ENCODE measurements around the gene MSLN. TPM values are rescaled to one million over a fixed set of nuclear protein-coding genes. Genes with fewer than 3 reads are reported as not detected.

MSLN gene
- total and polyA plus RNA-seq, 2 of the 8 experiments (the other 6 are each of a cell fraction or from before 2014, with no cell fraction given): 0.28 to 0.50 TPM

- no peak overlapping the region for H3K27ac ChIP-seq (ENCODE audit: low read depth, low read length)
- ChIA-PET POLR2A (ENCODE audit: partially characterized antibody) (interaction anchor here (0.9 to 23.0 kb wide), 20 partner anchors 1 to 345 kb away, joined by 3 to 353 read pairs (median 5); partner anchors contain the start of genes ANTKMT, CCDC78, CHTF18 and CIAO3), CTCF (ENCODE audit: partially characterized antibody) (interaction anchor here (0.6 to 33.4 kb wide), 19 partner anchors 8 to 616 kb away, joined by 3 to 977 read pairs (median 4); partner anchors contain the start of genes ANTKMT, CCDC78, CHTF18 and CIAO3)
- DNase-seq (ENCODE audit: low read depth in 1 of 2, low spot score in 2 of 2): no peak
- H3K27me3 ChIP-seq (replicated peaks in 1 of 4; ENCODE audit: control insufficient read depth in 3 of 4, extremely low read depth in 1 of 4, insufficient read depth in 3 of 4, low read length in 3 of 4): peaks cover 0 to 44% (median 26%) of the 10 kb centered on the region in 4 experiments; a peak in 6 of 7 replicates
- H2BK5ac ChIP-seq (ENCODE audit: low read depth, low read length): no peak overlapping the region; the same call in 1 of the 2 replicates
- H4K91ac ChIP-seq (replicated peaks; ENCODE audit: insufficient read length, low read length): no peak overlapping the region
- H3K4me1 ChIP-seq (replicated peaks in 1 of 4; ENCODE audit: control insufficient read depth in 3 of 4, insufficient read depth in 4 of 4, low read length in 3 of 4): peaks cover 0 to 29% (median 19%) of the 10 kb centered on the region in 4 experiments; a peak in 5 of 7 replicates
- H2BK120ac ChIP-seq (replicated peaks; ENCODE audit: low read depth, low read length): no peak overlapping the region
- peak overlapping the region in 1 of 4 experiments; percentile 54; a peak in 2 of 7 replicates for H3K9ac ChIP-seq (replicated peaks in 1 of 4; ENCODE audit: extremely low read depth in 1 of 4, low read depth in 3 of 4, low read length in 3 of 4)
- H3K18ac ChIP-seq (ENCODE audit: extremely low read depth, low read length): peak overlapping the region; percentile 48
- no peak overlapping the region for H2BK20ac ChIP-seq (ENCODE audit: low read length)
- no peak overlapping the region for H2AK5ac ChIP-seq (ENCODE audit: low read depth, low read length)
- FAIRE-seq: no peak
- no peak overlapping the region for H3K4ac ChIP-seq (replicated peaks; ENCODE audit: insufficient read length, low read depth, low read length)
- no peak overlapping the region for H3K56ac ChIP-seq (replicated peaks; ENCODE audit: insufficient read length, low read depth, low read length)
- H3K36me3 ChIP-seq (ENCODE audit: control insufficient read depth in 2 of 4, insufficient read depth in 4 of 4, low read length in 3 of 4): no peaks in the 10 kb centered on the region
- no peak overlapping the region for H3K14ac ChIP-seq (ENCODE audit: insufficient read length)
- H3K79me1 ChIP-seq (ENCODE audit: low read depth, low read length): no peaks in the 10 kb centered on the region
- no peak overlapping the region for H3K23ac ChIP-seq (ENCODE audit: insufficient read length)
- no peak overlapping the region for H4K5ac ChIP-seq (ENCODE audit: insufficient read length, low read depth, low read length)
- H3K23me2 ChIP-seq (ENCODE audit: low read depth, low read length): peaks cover 17% of the 10 kb centered on the region; the same call in 1 of the 2 replicates
- no peak overlapping the region for H2BK15ac ChIP-seq (ENCODE audit: low read length)
- no peaks in the 10 kb centered on the region for H3K9me3 ChIP-seq (ENCODE audit: insufficient read depth in 2 of 2, low read depth in 1 of 2, low read length in 1 of 2)
- H3K79me2 ChIP-seq (ENCODE audit: control insufficient read depth in 1 of 2, insufficient read depth in 2 of 2, low read length in 2 of 2): no peaks in the 10 kb centered on the region
- H4K20me1 ChIP-seq (replicated peaks in 1 of 2; ENCODE audit: control insufficient read depth in 1 of 2, insufficient read depth in 2 of 2, low read length in 2 of 2): peaks cover 4 to 13% of the 10 kb centered on the region in 2 experiments
- H2BK12ac ChIP-seq (ENCODE audit: low read depth, low read length): no peak overlapping the region
- H3K4me2 ChIP-seq (ENCODE audit: insufficient read depth in 1 of 2, low read depth in 2 of 2, low read length in 2 of 2): peak overlapping the region; percentile 53 to 83
- H3K4me3 ChIP-seq (ENCODE audit: extremely low read depth in 1 of 4, insufficient read depth in 2 of 4, low read depth in 3 of 4, low read length in 4 of 4): peak overlapping the region; percentile 41 to 74 (median 44); a peak in 7 of 8 replicates
- H2AFZ ChIP-seq (ENCODE audit: low read length): no peak overlapping the region
- 4% methylated on average over 38 of the region's 74 CpGs; no CpG with 5 or more reads in 1 of the 2 experiments for WGBS, 2 experiments (ENCODE audit: extremely low coverage in 1 of 2, insufficient coverage in 1 of 2, insufficient read length in 1 of 2, insufficient replicate concordance in 2 of 2, low coverage in 1 of 2, low lambda C conversion rate in 2 of 2, missing lambda C conversion rate in 1 of 2)
- H4K8ac ChIP-seq (ENCODE audit: extremely low read depth, insufficient read depth, low read length): peak overlapping the region; percentile 73; the same call in 1 of the 2 replicates
- TF ChIP-seq SUZ12 (IDR thresholded peaks at IDR 0.05; ENCODE audit: low read length) (0 out of 2 replicates have a peak, but pooled peaks have one; percentile 43), CHD2 (IDR thresholded peaks at IDR 0.05; ENCODE audit: low read length) (no peak), POLR2AphosphoS5 (IDR thresholded peaks at IDR 0.05; ENCODE audit: low read depth, low read length) (no peak), E2F6 (IDR thresholded peaks at IDR 0.05) (peak; percentile 27; the same call in 1 of the 2 replicates), ASH2L (IDR thresholded peaks at IDR 0.05; ENCODE audit: low read length) (no peak), MAX (IDR thresholded peaks at IDR 0.05) (peak; percentile 30; the same call in 1 of the 2 replicates), HDAC2 (IDR thresholded peaks at IDR 0.05; ENCODE audit: borderline replicate concordance in 1 of 2, low read depth in 2 of 2, low read length in 2 of 2) (no peak), EZH2 (IDR thresholded peaks at IDR 0.05; ENCODE audit: low read depth, low read length, severe bottlenecking) (no peak)
Measured at GRCh38 chr16:715477-716199, 44.9 kb upstream of the MSLN start.
